ENCODE measurements around the gene DDX31.
A peak's percentile ranks its signal among the peaks of the same experiment; 100 is the strongest.

DDX31 gene

GRCh38 chr9:132631685-132632084 lies 38.1 kb downstream of the DDX31 start:
- no peak for DNase-seq

GRCh38 chr9:132631280-132631679 lies 38.5 kb downstream of the DDX31 start:
- no peak for DNase-seq

GRCh38 chr9:132630811-132631210 lies 39.0 kb downstream of the DDX31 start:
- no peak for DNase-seq

GRCh38 chr9:132630116-132630515 lies 39.7 kb downstream of the DDX31 start:
- DNase-seq = no peak

GRCh38 chr9:132628746-132629145 lies 41.0 kb downstream of the DDX31 start:
- no peak for DNase-seq

GRCh38 chr9:132627594-132627993 lies 42.2 kb downstream of the DDX31 start:
- DNase-seq = no peak

GRCh38 chr9:132627106-132627505 lies 42.7 kb downstream of the DDX31 start:
- DNase-seq = no peak

- DNase-seq = no peak
Measured at GRCh38 chr9:132626285-132626684, 43.5 kb downstream of the DDX31 start.

- DNase-seq = no peak
Measured at GRCh38 chr9:132622159-132622558, 47.6 kb downstream of the DDX31 start.

GRCh38 chr9:132616725-132617124 lies 53.1 kb downstream of the DDX31 start:
- DNase-seq = no peak

GRCh38 chr9:132615774-132616173 lies 54.0 kb downstream of the DDX31 start:
- no peak for DNase-seq

GRCh38 chr9:132614324-132614723 lies 55.5 kb downstream of the DDX31 start:
- no peak for DNase-seq

GRCh38 chr9:132610661-132611060 lies 59.1 kb downstream of the DDX31 start:
- DNase-seq = no peak

GRCh38 chr9:132609829-132610228 lies 60.0 kb downstream of the DDX31 start:
- no peak for DNase-seq

- no peak for DNase-seq
Measured at GRCh38 chr9:132609184-132609583, 60.6 kb downstream of the DDX31 start.

- no peak for DNase-seq
Measured at GRCh38 chr9:132606066-132606465, 63.7 kb downstream of the DDX31 start.

GRCh38 chr9:132605387-132605786 lies 64.4 kb downstream of the DDX31 start:
- no peak for DNase-seq

GRCh38 chr9:132602207-132602606 lies 67.6 kb downstream of the DDX31 start:
- no peak for DNase-seq

GRCh38 chr9:132600326-132600984 lies 69.3 kb downstream of the DDX31 start:
- DNase-seq = no peak

GRCh38 chr9:132597073-132597775 lies 72.6 kb downstream of the DDX31 start:
- peak; percentile 41 for DNase-seq

- DNase-seq = no peak
Measured at GRCh38 chr9:132596200-132596599, 73.6 kb downstream of the DDX31 start.

GRCh38 chr9:132595319-132595718 lies 74.5 kb downstream of the DDX31 start:
- DNase-seq = no peak

- no peak for DNase-seq
Measured at GRCh38 chr9:132594412-132594811, 75.4 kb downstream of the DDX31 start.

GRCh38 chr9:132592451-132592850 lies 77.3 kb downstream of the DDX31 start:
- DNase-seq = no peak

Data from right hindlimb (tissue), 1 donor.